GF-D8 (cell line): ENCODE data around the gene MST1.

Experiments
- DNase-seq: peaks from one replicate; lab custom pipeline; 2025; lab: John Stamatoyannopoulos, UW

MST1 gene

GRCh38 chr3:49674497-49674983 lies 14.7 kb downstream of the MST1 start:
- DNase-seq, result no peak

- no peak for DNase-seq
Measured at GRCh38 chr3:49673715-49674496, 15.4 kb downstream of the MST1 start, which contains the start of gene APEH. Gene APEH (plus strand): TSS chr3:49674351. CDS start chr3:49674402, 51 bp downstream.

- DNase-seq, result no peak
Measured at GRCh38 chr3:49673121-49673714, 16.1 kb downstream of the MST1 start.

DNA sequence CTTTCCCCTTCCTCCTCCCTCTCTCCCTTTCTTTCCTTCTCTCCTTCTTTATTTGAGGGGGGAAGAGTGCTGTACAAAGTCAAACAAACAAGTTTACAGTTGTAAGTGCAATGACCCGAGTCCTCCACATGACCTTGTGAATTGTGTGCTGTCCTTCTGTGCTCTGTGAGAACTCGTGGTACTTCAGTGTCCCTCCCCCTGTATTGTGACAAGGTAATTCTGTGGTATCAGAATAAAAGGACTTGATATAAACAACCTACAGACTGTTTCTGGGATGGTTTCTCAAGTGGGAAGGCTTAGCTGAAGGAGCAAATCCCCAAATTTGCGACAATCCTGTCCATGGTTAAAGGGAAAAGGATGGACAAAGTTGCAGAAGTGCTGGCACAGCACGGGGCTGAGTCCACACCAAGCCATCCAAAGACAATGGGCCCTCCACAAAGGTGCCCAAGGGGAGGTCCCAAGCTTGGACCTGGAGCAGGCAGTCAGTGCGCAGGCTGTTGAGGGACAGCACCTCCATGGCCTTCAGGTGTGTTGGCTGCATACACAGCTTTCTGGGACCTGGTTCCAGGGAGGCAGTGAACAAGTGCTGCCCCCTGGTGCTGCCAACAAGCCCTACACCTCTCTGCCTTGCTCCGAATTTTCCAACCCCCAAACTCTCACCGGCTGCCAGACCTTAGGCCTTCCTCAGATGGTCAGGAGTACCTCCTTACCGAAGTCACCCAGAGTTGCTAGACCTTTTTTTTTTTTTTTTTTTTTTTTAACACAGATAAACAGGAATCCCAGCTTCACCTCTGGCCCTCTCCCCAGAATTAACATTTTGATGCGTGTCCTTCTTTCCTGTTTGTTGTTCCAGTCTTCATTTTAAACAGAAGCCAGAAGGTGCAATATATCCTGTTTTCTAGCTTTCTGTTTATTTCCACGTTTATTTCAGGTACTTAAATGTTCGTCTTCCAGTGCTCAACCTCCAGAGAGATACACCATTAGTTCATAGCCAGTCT lies 17.7 kb downstream of the MST1 start:
- no peak for DNase-seq

- no peak for DNase-seq
Measured at GRCh38 chr3:49670940-49671290, 18.4 kb downstream of the MST1 start.

DNA sequence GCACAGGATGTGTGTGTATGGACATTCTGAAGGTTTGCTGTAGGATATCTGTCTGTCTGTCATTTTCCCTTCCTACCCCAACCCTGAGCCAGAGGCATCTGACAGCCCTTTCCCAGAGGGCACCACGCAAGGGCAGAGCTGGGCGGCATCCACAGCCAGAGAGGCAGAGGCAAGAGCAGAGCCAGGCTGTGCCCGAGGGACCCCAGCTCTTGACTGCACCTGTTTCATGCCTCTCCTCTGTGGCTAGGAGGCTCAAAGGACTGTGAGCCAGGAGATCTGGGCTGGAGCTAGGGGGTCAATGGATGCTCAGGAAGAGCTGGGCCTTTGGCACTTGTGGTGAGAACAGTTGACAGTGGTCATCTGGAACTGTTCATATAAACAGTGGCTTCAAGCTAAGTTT lies 19.9 kb downstream of the MST1 start:
- DNase-seq, result no peak

- no peak for DNase-seq
Measured at GRCh38 chr3:49668861-49669260, 20.4 kb downstream of the MST1 start.

DNA sequence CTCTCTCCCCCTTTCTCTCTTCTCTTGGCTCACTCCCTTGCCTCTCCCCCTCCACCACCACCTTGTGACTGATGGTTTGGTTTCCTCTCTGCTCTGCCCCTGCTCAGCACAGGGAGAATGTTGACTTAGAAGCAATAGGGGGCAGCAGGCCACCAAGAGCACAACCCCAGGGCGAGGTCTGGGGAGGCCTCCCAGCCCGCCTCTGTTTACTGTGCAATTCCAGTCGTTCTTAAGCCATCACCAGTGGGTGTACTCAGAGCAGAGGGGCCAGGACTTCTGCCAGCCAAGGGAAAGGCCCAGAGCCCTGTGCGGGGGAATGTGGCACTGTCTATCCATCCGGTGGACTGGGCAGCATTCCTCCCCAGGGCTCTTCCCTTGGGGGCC lies 20.9 kb downstream of the MST1 start:
- DNase-seq, result no peak

- DNase-seq, result no peak
Measured at GRCh38 chr3:49667701-49668413, 21.4 kb downstream of the MST1 start.

DNA sequence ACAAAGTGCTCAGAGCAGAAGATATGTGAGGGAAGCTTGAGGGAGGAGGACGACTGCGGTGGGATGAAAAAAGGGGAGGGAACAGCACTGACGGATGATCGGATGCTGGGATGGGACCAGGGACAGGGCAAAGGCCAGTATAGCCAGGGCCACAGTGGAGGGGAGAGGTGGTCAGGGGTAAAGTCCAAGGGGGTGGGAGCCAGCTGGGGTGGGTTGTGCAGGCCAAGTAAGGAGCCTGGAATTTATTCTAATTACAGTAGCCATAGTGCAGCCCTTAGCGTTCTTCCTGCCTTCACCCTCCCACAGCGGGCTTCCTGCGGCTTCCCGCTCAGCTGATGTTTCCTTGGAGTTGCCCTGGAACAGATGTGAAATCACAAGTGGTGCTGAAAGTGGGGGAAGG lies 22.7 kb downstream of the MST1 start:
- no peak for DNase-seq

- no peak for DNase-seq
Measured at GRCh38 chr3:49665822-49666519, 23.3 kb downstream of the MST1 start.

- DNase-seq, result no peak
Measured at GRCh38 chr3:49664300-49664699, 25.0 kb downstream of the MST1 start.

DNA sequence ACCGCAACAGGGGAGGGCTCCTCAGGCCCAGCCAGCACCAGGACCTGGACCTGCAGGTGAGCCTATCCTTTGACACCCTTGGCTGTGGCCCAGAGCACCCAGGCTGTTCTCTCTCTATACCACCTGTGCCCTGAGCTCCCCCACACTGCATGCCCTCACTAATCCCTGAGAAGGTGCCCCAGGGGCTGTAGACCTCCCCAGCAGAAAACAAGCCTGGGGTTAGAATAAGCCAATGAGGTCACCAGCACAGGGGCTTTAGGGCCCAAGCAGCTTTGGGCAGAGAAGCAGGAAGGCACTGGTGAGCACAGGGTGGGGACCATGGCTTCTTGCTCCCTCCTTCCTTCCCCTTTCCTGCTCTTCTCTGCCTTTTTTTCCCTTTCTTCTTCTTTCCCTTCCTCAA lies 25.4 kb downstream of the MST1 start:
- DNase-seq, result no peak

DNA sequence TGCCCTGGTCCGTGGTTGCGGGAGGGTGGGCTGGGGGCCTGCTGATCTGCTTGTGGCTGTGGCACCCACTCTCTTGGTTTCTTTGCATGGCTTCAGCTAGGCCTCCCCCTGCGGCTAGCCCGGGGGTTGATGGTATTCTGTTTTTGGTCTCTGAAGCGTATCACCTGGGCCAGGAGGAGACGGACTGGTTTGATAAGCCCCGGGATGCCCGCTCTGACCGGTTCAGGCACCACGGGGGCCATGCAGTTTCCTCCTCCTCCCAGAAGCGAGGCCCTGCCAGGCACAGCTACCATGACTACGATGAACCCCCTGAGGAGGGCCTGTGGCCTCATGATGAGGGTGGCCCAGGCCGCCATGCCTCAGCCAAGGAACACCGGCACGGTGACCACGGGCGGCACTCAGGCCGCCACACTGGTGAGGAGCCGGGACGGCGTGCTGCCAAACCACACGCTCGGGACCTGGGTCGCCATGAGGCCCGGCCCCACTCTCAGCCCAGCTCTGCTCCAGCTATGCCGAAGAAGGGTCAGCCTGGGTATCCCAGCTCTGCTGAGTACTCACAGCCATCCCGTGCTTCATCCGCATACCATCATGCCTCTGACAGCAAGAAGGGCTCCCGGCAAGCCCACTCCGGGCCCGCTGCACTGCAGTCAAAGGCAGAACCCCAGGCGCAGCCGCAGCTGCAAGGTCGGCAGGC lies 26.4 kb downstream of the MST1 start:
- DNase-seq, result no peak

- DNase-seq, result no peak
Measured at GRCh38 chr3:49662021-49662420, 27.3 kb downstream of the MST1 start.

DNA sequence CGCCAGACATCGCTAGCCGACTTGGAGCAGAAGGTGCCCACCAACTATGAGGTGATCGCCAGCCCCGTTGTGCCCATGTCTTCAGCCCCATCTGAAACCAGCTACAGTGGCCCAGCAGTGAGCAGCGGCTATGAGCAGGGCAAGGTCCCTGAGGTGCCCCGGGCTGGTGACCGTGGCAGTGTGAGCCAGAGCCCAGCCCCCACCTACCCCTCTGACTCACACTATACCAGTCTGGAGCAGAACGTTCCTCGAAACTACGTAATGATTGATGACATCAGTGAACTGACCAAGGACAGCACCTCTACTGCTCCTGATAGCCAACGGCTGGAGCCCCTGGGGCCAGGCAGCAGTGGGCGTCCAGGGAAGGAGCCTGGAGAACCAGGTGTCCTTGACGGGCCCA lies 28.0 kb downstream of the MST1 start:
- no peak for DNase-seq

- DNase-seq, result no peak
Measured at GRCh38 chr3:49659756-49660155, 29.5 kb downstream of the MST1 start.

- no peak for DNase-seq
Measured at GRCh38 chr3:49658711-49659110, 30.6 kb downstream of the MST1 start.

GRCh38 chr3:49657208-49657915 lies 31.9 kb downstream of the MST1 start:
- no peak for DNase-seq

DNA sequence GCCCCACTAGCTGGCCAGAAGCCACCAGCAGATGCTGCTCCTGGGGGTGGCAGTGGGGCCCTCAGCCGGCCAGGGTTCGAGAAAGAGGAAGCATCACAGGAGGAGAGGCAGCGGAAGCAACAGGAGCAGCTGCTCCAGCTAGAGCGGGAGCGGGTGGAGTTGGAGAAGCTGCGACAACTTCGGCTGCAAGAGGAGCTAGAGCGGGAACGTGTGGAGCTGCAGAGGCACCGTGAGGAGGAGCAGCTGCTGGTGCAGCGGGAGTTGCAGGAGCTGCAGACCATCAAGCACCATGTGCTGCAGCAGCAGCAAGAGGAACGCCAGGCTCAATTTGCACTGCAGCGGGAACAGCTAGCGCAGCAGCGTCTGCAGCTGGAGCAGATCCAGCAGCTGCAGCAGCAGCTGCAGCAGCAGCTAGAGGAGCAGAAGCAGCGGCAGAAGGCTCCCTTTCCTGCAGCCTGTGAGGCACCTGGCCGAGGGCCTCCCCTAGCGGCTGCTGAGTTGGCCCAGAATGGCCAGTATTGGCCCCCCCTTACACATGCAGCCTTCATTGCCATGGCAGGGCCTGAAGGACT lies 32.6 kb downstream of the MST1 start:
- DNase-seq, result no peak
